Measurements from ENCODE around the gene RASGEF1B.

RASGEF1B gene

DNA sequence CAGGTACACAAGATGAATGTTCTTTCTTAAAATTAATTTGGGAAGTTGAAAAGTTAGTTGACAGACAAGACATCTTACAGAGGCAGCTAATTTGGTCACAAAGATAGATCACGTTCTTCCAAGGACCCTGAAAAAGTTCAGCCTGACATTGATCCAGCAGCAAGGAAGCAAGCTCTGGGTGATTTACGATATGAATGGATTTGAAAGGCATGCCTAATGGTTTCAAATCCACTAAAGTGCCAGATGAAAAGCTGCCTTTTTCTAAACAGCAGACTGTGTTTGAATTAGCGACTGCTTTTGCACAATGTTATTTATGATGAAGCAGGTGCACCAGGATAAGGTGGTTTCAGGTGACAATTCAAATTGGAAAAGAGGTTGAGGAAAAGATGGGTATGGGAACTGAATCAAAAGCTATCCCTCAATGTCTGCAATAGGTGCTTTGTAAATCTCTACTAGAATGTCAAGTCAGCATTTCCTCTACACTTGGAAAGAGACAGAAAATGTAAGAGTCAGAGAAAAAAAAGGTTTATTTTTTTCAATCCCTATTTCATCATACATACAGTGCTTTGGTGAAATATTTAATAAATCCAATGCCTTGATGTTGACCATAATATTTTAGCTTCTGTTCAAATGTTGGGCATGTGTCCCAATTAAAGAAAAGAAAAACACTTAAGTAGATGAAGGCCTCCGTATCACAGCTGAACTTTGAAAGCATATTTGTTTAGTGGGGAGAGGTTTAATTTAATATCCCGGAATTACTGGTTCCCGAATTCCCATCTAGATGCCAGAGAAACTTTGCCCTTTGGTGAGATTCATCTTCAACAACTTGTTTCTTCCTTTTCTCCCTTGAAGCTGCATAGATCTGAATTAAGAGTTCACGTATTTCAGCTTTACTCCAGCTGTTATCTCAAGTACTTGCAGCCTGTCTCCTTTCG, 6.0 kb downstream of the RASGEF1B start:
- peak; percentile 62 for DNase-seq

DNA sequence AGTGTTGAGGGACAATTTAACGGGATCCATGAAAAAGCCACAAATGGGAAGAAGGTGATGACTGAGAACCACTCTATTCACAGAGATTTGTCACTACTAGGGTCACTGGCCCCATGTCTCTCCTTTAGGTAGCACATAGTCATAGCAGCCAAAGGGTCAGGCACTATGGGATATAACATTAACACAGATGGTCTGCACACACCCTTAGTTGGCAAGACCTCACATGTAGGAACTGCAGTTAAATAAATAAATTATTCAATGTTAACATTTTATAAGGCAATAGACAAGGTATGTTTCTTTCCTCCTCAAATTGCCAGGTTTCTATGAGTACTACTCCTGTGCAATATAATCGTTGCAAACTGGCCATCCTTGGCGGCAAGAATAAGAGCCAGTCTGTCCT, 10.9 kb downstream of the RASGEF1B start:
- DNase-seq, result no peak

GRCh38 chr4:81460191-81460701, 11.5 kb downstream of the RASGEF1B start:
- no peak for DNase-seq

DNA sequence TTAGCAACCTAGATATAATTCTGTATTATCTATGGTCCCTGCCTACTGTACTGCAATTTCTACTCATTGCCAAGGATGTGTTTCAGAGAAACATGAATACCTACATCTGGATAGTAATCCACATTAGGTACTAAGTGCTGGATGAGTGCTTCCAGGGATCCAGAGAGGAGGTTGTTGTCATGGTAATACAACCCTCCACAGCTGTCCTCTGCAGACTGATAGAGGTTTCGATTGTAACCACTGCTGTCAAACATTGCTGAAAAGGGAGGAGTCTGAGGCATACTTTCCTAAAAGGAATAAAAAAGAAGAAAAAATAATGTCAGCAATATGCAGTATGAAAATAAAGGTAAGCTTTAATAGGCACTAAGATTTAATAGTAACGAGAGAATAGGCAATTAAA, 12.5 kb downstream of the RASGEF1B start:
- peak; percentile 41 for DNase-seq

GRCh38 chr4:81457921-81458520, 13.7 kb downstream of the RASGEF1B start:
- no peak for DNase-seq

- no peak for DNase-seq
Observed at GRCh38 chr4:81457345-81457744, 14.4 kb downstream of the RASGEF1B start.

GRCh38 chr4:81455897-81456296, 15.8 kb downstream of the RASGEF1B start:
- no peak for DNase-seq

GRCh38 chr4:81454948-81455347, 16.8 kb downstream of the RASGEF1B start:
- no peak for DNase-seq

- no peak for DNase-seq
Observed at GRCh38 chr4:81454499-81454898, 17.2 kb downstream of the RASGEF1B start.

DNA sequence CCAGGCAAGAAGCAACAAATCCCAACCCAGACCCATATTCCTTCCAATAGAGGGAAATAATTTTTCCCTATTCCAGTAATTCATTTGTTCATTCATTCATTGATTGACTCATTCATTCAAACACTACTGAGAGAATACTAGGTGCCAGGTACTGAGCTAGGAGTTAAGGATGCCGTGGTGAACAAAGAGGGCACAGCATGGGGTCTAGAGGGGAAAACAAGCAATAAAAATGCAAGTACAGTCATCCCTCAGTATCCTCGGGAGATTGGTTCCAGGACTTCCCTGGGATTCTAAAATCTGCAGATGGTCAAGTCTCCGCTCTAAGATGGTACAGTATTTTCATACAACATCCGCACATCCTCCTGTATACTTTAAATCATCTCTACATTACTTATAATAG, 18.7 kb downstream of the RASGEF1B start:
- no peak for DNase-seq

DNA sequence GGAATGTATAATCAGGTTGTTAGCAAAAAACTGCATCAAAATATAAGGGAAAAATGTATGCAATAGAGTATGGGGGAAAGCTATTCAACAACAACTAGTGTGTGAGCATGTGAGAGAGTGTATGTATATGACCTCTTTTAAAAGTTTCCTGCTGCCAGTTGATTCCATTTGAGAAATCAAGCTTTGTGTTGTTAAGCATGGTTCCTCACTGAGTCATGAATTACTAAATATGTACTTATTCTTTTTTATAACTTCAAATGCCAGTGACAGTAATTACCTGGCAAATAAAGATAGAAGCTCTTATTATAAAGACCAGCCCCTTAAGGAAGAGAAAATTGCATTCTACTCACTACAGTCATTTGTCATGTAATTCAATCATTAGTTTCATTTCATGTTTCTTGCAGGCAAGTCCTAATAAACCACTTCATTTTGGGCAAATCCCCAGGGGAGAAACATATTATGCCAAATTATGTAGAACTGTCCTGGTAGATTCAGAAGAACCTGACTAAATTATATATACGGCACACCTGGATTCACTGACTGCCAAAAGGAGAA, 19.2 kb downstream of the RASGEF1B start:
- DNase-seq, result no peak

- DNase-seq, result no peak
Observed at GRCh38 chr4:81449015-81449414, 22.7 kb downstream of the RASGEF1B start.

DNA sequence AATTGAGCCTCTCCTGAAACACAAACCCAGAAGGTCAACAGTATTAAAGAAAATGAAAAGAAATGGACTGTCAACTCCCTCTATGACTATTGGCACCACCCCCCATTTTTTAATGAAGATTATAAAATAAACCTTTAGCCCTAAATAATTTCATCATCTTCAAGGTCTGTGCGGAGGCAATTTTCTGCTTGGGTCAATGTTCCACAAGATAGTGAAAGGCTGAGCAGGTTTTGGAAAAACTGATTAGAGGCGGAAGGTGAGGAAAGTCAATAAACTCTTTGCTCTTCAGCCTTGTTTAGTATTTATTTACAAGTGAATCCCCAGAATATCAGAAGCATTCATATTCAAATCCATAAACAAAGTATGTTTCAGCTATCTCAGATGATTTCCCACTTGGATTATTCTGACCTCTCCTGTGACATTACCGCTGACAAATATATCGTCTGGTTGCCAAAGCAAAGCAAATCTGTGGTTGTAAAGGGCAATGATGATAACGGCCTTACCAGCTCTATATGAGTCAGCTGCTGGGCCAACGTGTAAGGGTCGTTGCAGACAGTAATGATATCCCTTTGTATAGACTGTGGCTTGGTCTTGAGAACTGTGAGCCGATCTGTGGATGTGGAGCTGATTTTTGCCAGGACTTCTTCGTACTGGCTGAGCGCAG, 24.0 kb downstream of the RASGEF1B start:
- DNase-seq, result no peak

GRCh38 chr4:81446634-81447033, 25.1 kb downstream of the RASGEF1B start:
- no peak for DNase-seq

GRCh38 chr4:81445196-81445595, 26.5 kb downstream of the RASGEF1B start:
- no peak for DNase-seq

- no peak for DNase-seq
Observed at GRCh38 chr4:81442484-81443085, 29.1 kb downstream of the RASGEF1B start.

DNA sequence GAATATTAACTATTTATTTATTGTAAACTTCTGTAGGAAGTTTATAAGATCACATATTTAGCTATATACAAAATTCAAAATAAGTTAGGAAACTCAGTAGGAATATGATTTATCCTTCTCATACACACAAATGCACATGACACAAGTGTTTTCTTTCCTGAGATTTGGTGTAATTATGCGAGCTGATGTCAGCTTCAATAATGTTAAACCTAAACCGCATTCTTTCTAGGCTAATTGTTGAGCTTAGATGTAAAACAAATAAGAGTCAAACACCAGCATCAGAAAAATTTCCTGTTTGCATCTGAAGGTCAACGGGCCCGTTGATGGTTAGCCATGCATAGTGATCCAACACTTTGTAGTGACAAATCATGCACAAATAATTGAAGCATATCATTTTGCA, 30.8 kb downstream of the RASGEF1B start:
- DNase-seq, result no peak

DNA sequence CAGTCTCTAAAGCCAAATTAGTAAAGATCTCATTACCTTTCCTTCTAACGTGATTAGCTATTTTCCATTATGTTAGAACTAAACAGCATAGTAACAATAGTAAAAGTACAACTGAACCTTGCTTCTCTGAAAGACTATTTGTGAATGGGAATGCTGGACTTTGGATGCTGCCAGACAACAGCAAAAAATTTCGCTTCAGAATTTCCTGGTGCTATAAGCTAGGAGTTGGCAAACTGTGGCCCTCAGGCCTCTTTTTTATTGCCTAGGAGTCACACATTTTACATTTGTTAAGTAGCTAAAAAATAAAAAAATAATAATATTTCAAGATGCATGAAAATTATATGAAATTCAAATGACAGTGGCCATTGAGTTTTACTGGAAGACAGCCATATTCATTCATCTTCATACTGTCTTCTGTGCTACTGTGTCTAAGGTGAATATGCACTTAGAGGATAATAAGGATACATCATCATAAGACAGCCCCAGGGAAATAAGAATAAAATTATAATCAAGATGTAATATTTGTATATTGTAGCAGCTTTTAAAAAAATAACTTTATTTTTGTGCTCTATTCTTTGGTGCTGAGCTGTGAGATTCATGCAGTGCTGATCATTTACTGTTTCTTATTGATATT, 34.6 kb downstream of the RASGEF1B start:
- no peak for DNase-seq

DNA sequence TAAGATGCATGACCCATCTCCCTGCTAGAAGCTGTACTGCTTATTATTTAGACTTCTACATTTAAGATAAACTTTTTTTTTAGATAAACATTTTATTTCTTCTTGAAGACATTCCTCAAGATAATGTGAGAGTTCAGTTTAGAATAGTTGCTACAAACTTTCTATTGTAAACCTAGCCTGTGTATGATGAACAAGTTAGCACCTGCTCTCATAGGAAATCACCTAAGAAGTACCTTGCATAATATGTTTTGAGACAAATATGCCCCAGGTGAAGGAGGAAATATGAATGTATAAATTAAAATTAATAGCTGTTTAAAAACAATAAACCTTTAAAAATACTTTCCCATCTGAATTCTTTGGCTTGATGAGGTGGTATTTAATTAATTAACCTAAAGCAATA, 35.6 kb downstream of the RASGEF1B start:
- no peak for DNase-seq

DNA sequence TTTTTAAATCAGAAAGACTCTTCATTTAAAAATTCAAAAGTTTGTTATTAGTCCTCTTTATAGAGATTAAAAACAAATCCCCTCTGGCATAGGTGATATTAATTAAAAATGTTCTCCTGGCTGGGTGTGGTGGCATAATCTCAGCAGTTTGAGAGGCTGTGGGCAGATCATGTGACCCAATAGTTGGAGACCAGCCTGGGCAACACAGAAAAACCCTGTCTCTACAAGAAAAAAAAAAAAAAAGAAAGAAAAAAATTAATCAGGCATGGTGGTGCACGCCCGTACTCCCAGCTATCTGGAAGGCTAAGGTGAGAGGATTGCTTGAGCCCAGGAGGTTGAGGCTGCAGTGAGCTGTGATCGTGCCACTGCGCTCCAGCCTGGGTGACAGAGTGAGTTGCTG, 38.9 kb downstream of the RASGEF1B start:
- no peak for DNase-seq

- no peak for DNase-seq
Observed at GRCh38 chr4:81431971-81432370, 39.7 kb downstream of the RASGEF1B start.

DNA sequence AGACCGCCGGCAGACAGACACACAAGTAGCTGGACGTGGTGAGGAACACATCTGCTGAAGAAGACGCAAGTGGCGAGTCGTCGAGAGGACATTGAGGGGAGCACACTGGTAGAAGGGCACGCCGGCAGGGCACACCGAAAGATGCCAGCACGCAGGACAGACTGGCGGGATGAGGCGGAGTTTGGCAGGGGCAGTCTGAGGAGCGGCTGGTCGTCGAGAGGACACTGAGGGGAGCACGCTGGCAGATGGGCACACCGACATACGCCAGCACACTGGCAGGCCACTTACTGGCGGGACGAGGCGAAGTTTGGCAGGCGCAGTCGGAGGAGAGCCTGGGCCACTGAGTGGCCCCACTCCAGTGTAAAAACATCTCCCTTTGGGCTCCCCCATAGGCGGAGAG, 42.1 kb downstream of the RASGEF1B start:
- no peak for DNase-seq

Measured in NCI-H2171 treated with DMSO at 0.1 percent for 48 hours (cell line).